CD4-positive, alpha-beta T cell (primary cell): ENCODE measurements around the gene GRIN1. TPM values are rescaled to one million over a fixed set of nuclear protein-coding genes. Genes with fewer than 3 reads are reported as not detected.

Experiments
- ATAC-seq: fragments of 200-7000 bp; cut with Tn5 transposase; one replicate; pipeline ENCODE4 v1.10.0; 2022; ENCODE audit warnings: mild to moderate bottlenecking; ENCODE audit not compliant: poor library complexity
- CTCF ChIA-PET: fragments of 350-600 bp; sonication (Branson Sonifier 250); formaldehyde crosslinking; loops from one replicate; lab custom pipeline; 2021; ENCODE audit warnings: antibody characterized with exemption, inconsistent platforms; lab: Charles Lee
- POLR2A ChIA-PET: fragments of 350-600 bp; sonication (Branson Sonifier 250); formaldehyde crosslinking; loops from one replicate; lab custom pipeline; 2021; ENCODE audit warnings: antibody characterized with exemption, inconsistent platforms; lab: Charles Lee
- DNase-seq, 14 experiments: peaks; one replicate each; pipeline ENCODE4 v3.0.0-alpha.2; 2013 to 2020; ENCODE audit warnings: mixed read lengths in 2 of 14
- H3K27ac ChIP-seq, 2 donors: one replicate each; pipeline versions ENCODE4 v1.5.1 to v1.7.0; 2013; ENCODE audit warnings: low read length in 2 of 2, low read depth in 1 of 2, mild to moderate bottlenecking in 1 of 2
- H3K27me3 ChIP-seq, 2 experiments: 1 replicate in 1 of 2; 2 replicates in 1 of 2; pipeline versions ENCODE4 v1.6.1 to v1.7.0; 2013; ENCODE audit warnings: low read length in 2 of 2, control low read depth in 1 of 2, mild to moderate bottlenecking in 1 of 2, moderate library complexity in 1 of 2; ENCODE audit not compliant: insufficient read depth in 2 of 2, control insufficient read depth in 1 of 2
- H3K36me3 ChIP-seq: one replicate; pipeline ENCODE4 v1.6.1; 2013; ENCODE audit warnings: low read length, control low read depth; ENCODE audit not compliant: insufficient read depth
- H3K4me1 ChIP-seq: one replicate; pipeline ENCODE4 v1.6.1; 2013; ENCODE audit warnings: low read length, control low read depth; ENCODE audit not compliant: insufficient read depth
- H3K4me3 ChIP-seq: one replicate; pipeline ENCODE4 v1.5.1; 2013; ENCODE audit warnings: mild to moderate bottlenecking, low read length, moderate library complexity
- H3K9me3 ChIP-seq, 2 experiments: 1 replicate in 1 of 2; 2 replicates in 1 of 2; pipeline versions ENCODE4 v1.6.1 to v1.7.0; 2013; ENCODE audit warnings: low read length in 2 of 2, mild to moderate bottlenecking in 2 of 2, control low read depth in 1 of 2, moderate library complexity in 1 of 2; ENCODE audit not compliant: control insufficient read depth in 1 of 2, insufficient read depth in 1 of 2
- H3K27ac Mint-ChIP-seq: one replicate; pipeline ENCODE4 v1.8.0; 2020; ENCODE audit warnings: mixed read lengths
- H3K27me3 Mint-ChIP-seq: one replicate; pipeline ENCODE4 v1.8.0; 2021; ENCODE audit warnings: mixed read lengths
- H3K36me3 Mint-ChIP-seq: one replicate; pipeline ENCODE4 v1.8.0; 2021; ENCODE audit warnings: low read depth, mixed read lengths
- H3K4me1 Mint-ChIP-seq: one replicate; pipeline ENCODE4 v1.8.0; 2021; ENCODE audit warnings: low read depth, mixed read lengths
- H3K4me3 Mint-ChIP-seq: one replicate; pipeline ENCODE4 v1.8.0; 2020; ENCODE audit warnings: mild to moderate bottlenecking, mixed read lengths
- H3K9me3 Mint-ChIP-seq: one replicate; pipeline ENCODE4 v1.8.0; 2020; ENCODE audit warnings: mixed read lengths
- intact Hi-C, 2 experiments: fragments of 100-400 bp; cut with DNase I in 1 of 2; cut with micrococcal nuclease in 1 of 2; formaldehyde crosslinking; loops; one replicate each; pipeline versions ENCODE4 v1.15.1 to v1.9.0; 2023 to 2025; cut with DNase I, micrococcal nuclease
- total RNA-seq, 174 experiments: library from RNA in 2 of 174; stranded (reverse) in 2 of 174; gene quantifications; one replicate each; pipeline ENCODE4 v1.2.3 and lab custom pipeline; 2021 to 2026
- TF ChIP-seq, protein P1 (sequence below): fragments of 200-600 bp; IDR thresholded peaks from one replicate; pipeline ENCODE4 v1.8.0; 2022; ENCODE audit warnings: antibody characterized with exemption, mild to moderate bottlenecking

Gene GRIN1
- total RNA-seq, 2 experiments from 2014 or later = not detected

DNA sequence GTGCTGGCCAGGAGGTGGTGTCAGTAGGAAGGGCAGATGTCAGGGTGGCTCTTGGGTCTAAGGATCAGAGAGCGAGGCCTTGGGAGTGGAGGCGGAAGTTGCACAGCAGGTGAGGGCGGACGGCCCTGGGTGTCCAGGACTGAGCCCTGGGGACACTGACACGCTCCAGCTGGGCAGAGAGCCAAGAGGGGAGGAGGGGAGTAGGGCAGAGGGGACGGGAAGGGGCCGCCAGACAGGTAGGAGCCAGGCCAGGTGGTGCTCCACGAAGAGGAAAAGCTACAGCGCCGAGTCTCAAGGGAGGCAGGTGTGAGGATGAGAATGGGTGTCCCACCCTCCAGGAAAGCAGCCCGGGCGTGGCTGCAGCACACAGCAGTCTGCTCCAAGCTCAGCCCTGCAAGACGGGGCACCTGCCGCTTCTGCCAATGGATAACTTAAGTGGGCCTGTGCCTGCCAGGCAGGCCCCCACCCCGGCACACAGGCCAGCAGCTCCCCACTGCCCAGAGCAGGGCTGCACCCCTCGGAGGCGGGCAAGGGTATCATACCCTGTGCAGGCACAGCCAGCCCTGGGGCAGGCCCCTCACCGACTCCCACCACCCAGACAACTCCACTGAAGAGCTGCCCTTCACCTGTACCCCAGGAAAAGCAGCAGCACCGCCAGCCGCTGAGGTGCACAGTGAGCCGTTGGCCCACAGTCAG lies 56.7 kb downstream of the GRIN1 start:
- CTCF ChIA-PET = no interaction called here
- H3K4me3 ChIP-seq = no peak overlapping the region

DNA sequence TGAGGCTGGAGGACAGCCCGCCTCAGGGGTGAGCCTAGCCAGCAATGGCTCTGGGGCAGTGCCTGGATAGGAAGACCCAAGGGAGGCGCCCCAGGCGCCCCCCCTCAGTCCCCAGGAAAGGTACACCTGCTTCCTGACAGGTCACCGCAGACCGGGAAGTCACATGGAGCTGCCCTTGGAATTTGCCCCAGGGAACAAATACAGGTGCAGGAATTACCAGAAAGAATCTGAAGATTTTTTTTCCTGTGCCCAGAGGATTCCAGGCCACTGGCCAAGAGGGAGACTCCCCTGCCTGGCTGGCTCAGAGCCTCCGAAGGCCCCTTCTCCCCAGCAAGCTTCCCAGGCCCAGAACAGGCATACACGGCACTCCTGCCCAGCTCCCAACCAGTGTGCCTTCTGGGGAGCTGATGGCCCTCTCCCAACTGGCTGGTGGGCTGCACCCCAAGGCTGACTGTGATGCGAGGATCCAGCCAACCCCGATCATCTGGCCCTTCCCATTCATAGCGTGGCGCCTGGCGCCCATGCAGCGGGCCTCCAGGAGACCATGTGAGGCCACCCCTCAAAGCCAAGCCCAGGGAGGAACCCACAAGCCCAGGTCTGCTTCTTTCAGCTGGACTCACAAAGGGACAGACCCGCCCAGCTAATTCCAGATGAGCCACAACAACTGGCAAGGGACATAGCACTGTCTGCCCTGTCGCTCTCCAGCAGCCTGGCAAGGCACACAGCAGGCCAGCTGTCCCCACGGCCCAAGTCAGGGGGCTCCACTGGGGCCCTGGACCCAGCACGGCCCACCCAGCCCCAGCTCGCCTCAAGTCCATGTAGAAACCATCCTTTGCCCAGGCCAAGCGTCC lies 59.3 kb downstream of the GRIN1 start:
- Mint-ChIP-seq H3K27ac (no peak overlapping the region), H3K4me3 (peak overlapping the region; percentile 51), H3K9me3 (no peaks in the 10 kb centered on the region), H3K27me3 (no peaks in the 10 kb centered on the region), H3K4me1 (peaks cover 10% of the 10 kb centered on the region), H3K36me3 (no peaks in the 10 kb centered on the region)
- H3K27me3 ChIP-seq = no peaks in the 10 kb centered on the region
- no peak for ATAC-seq
- TF ChIP-seq, protein P1, sequence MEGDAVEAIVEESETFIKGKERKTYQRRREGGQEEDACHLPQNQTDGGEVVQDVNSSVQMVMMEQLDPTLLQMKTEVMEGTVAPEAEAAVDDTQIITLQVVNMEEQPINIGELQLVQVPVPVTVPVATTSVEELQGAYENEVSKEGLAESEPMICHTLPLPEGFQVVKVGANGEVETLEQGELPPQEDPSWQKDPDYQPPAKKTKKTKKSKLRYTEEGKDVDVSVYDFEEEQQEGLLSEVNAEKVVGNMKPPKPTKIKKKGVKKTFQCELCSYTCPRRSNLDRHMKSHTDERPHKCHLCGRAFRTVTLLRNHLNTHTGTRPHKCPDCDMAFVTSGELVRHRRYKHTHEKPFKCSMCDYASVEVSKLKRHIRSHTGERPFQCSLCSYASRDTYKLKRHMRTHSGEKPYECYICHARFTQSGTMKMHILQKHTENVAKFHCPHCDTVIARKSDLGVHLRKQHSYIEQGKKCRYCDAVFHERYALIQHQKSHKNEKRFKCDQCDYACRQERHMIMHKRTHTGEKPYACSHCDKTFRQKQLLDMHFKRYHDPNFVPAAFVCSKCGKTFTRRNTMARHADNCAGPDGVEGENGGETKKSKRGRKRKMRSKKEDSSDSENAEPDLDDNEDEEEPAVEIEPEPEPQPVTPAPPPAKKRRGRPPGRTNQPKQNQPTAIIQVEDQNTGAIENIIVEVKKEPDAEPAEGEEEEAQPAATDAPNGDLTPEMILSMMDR = no peak
- H3K27ac ChIP-seq = no peak overlapping the region
- H3K4me3 ChIP-seq = no peak overlapping the region
- intact Hi-C loops = loop anchor here in 1 of 2 experiments (1.0 kb wide), 1 partner anchor 9 kb away; no protein-coding TSS in a partner anchor
- DNase-seq = no peak
- H3K4me1 ChIP-seq = peaks cover 29% of the 10 kb centered on the region
- CTCF ChIA-PET = interaction anchor here (0.6 kb wide), 1 partner anchor 41 kb away, joined by 3 read pairs; no protein-coding TSS in a partner anchor
- POLR2A ChIA-PET = interaction anchor here (0.8 to 1.1 kb wide), 2 partner anchors 9 to 25 kb away, joined by 4 to 5 read pairs; partner anchors contain the start of genes ANAPC2 and SSNA1
- peaks cover 0 to 6% of the 10 kb centered on the region in 2 experiments for H3K9me3 ChIP-seq
- no peaks in the 10 kb centered on the region for H3K36me3 ChIP-seq

More for the DNA sequence above, 56.7 kb downstream of the GRIN1 start:
- H3K4me3 Mint-ChIP-seq = peak overlapping the region; percentile 20
- POLR2A ChIA-PET = no interaction called here
- H3K9me3 Mint-ChIP-seq = no peaks in the 10 kb centered on the region
- ATAC-seq (no peak), DNase-seq (no peak)
- intact Hi-C loops = no loop called here
- no peaks in the 10 kb centered on the region for H3K27me3 Mint-ChIP-seq
- Histone ChIP-seq H3K27ac (no peak overlapping the region), H3K27me3 (no peaks in the 10 kb centered on the region), H3K36me3 (peaks cover 6% of the 10 kb centered on the region), H3K9me3 (peaks cover 0 to 6% of the 10 kb centered on the region in 2 experiments), H3K4me1 (peaks cover 17% of the 10 kb centered on the region)
- no peak overlapping the region for H3K27ac Mint-ChIP-seq
- TF ChIP-seq, protein P1 = no peak
- peaks cover 5% of the 10 kb centered on the region for H3K36me3 Mint-ChIP-seq
- H3K4me1 Mint-ChIP-seq = peaks cover under 1% of the 10 kb centered on the region

DNA sequence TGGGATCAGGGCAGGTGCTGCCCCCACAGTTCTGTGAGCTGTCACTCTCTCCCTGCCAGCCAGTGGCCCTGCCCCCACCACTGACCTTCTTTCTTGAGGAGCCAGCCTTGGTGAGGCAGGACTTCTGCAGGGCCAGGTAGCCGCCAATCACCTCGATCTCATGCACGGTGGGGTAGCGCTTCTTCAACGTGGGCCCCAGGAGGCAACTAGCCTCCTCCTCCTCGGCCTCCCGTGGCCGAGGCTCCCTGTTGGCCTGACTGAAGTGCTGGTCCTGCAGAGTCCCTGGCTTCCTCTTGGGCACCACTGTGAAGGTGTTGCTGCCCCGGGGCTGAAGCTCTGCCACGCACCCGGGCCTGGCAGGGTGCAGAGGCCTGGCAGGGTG lies 59.9 kb downstream of the GRIN1 start:
- TF ChIP-seq, protein P1 = no peak
- ATAC-seq (no peak), DNase-seq (no peak)
- H3K4me3 Mint-ChIP-seq = peak overlapping the region; percentile 51
- Histone ChIP-seq H3K27ac (no peak overlapping the region), H3K36me3 (no peaks in the 10 kb centered on the region), H3K4me3 (no peak overlapping the region), H3K4me1 (peaks cover 35% of the 10 kb centered on the region), H3K27me3 (no peaks in the 10 kb centered on the region), H3K9me3 (peaks cover 0 to 6% of the 10 kb centered on the region in 2 experiments)
- peaks cover 10% of the 10 kb centered on the region for H3K4me1 Mint-ChIP-seq
- CTCF ChIA-PET = no interaction called here
- intact Hi-C loops = loop anchor here in 1 of 2 experiments (1.0 kb wide), 1 partner anchor 10 kb away; no protein-coding TSS in a partner anchor
- POLR2A ChIA-PET = interaction anchor here (1.1 kb wide), 1 partner anchor 10 kb away, joined by 5 read pairs; the partner anchor contains the start of genes ANAPC2 and SSNA1
- no peak overlapping the region for H3K27ac Mint-ChIP-seq
- H3K27me3 Mint-ChIP-seq = no peaks in the 10 kb centered on the region
- no peaks in the 10 kb centered on the region for H3K9me3 Mint-ChIP-seq
- no peaks in the 10 kb centered on the region for H3K36me3 Mint-ChIP-seq
